ENCODE data around the gene APC2.

The APC2 gene

GRCh38 chr19:1482361-1483130, 32.6 kb downstream of the APC2 start:
- DNase-seq, result peak; percentile 15

DNA sequence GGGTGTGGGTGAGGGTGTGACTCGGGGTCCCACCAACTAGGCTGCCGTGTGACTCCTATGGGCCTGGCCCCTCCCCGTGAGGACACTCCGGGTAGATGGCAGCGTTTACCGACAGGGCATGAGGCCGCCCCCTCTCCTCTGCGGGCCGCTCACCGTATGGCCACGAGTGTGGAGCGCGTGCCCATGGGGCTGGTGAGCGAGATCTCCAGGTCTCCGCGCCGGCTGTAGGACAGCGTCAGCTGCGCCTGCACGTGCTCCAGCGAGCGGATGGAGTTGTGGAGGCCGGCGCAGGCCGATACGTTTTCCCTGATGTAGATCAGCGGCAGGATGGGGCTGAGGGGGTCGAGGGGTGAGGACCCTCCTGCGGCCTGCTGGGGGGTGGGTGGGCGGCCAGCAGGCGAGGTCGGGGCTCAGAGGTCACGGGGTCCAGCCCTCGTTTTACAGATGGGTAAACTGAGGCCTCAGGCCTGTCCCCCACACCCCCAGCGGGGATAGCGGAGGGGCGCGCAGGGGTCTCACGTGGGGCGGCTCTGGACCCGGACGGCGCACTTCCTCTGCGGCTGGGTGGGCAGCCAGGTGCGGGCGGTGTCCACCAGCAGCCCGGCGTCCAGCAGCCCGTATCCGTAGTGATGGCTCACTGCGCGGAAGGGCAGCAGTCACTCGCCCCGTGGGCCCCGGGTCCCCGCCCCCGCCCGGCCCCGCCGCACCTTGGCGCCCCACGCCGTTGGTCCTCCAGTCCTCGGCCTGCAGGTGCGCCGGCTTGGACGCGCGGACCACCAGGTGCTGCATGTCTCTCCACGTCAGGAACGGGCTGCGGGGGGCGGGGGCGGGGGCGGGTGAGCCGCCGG, 33.4 kb downstream of the APC2 start:
- no peak for DNase-seq

- no peak for DNase-seq
These were observed 34.1 kb downstream of the APC2 start for GRCh38 chr19:1483979-1484428.

DNA sequence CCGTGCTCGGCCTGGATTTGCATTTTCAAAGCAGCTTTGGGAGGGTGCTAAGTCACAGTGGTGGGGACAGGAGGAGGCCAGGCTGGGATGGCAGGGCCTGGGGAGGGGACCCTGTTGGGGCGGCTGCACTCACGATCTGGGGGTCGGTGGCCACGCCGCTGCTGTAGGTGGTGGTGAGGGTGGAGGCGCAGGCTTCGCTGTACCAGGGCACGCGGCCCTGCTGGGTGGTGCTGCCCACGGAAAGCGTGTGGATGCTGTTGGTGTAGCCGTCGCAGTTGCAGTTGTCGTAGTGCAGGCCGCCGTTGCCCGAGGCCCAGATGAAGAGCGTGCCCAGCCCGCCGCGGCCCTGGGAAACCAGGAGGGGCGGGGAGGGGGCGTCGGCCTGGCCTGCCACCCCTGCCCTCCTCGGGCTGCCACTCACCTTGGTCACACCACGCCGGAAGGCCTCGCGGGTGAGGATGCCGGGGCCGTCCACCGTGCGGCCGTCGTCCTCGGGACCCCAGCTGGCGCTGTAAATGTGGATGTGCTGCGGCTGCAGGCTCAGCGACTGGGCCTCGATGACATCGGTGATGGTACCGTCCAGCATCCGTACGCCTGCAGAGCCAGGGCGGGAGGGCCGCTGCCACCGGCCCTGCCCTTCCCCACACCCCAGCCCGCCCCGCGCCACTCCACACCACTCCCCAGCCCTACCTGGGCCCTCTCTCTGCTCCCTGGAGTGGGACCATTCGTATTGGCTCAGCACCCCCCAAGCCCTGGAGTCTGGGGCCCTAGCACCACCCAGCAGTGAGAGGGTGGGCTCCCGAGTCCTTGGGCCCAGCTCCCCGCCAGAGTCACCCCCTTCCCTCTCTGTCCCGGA, 37.0 kb downstream of the APC2 start:
- no peak for DNase-seq

GRCh38 chr19:1487576-1488281, 37.8 kb downstream of the APC2 start:
- DNase-seq, result no peak

DNA sequence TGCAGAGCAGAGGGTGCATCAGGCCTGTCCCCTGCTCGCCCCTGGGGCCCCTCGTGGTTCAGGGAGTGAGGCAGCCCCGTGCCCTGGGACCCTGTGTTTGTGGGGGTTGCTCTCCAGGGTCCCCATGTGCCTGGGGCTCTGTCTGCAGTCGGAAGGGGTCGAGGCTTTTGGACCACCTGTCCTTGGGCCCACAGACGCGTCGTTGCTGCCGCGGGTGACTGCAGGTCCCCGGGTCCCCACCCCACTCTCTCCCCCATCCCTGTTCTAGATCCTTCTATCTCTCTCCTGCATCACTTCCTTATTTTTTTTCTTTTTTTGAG, 38.3 kb downstream of the APC2 start:
- no peak for DNase-seq

- DNase-seq, result no peak
These were observed 39.8 kb downstream of the APC2 start for GRCh38 chr19:1489463-1490310.

DNA sequence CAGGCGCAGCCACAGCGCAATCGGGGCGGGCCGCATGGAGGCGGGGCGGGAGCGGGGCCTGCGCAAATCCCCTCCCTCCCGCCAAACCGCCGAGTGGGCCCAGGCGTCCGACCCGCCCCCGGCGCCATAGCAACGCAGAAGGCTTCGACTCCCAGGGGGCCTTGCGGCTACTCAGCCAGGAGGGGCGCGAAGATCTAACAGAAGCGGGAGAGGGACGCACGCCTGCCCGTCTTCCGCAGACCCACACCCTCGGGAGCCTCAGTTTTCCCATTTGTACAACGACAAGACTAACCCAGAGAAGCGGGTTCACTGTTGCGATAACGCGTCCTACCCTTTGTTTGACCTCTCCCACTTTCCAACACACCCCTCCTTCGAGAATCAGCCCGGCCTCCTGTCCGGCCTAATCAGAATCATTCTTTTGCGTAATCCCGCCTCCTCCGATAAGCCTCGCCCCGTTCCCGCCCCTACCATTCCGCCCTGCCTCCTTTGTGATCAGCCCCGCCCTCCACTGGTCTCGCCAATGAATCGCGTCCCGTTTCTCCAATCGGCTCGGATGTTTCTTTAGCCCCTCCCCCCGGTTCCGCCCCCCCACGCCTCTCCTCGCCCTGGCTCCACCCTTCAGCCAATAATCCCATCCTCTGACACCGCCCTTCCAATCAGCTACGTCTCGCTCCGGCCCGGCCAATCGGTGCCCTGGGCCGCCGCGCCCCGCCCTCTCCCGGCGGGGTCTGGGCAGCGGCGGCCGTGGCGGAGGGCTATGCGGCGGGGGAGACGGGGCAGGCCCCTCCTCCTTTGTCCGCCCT, 40.6 kb downstream of the APC2 start, which contains the start of gene PCSK4:
Gene PCSK4, minus strand, starts transcription at position 40 of the 803 bp plus-strand sequence. Its CDS starts 4 bp downstream, at position 36.
- peak; percentile 99 for DNase-seq

- no peak for DNase-seq
These were observed 41.4 kb downstream of the APC2 start, which contains the start of gene REEP6 for GRCh38 chr19:1491114-1491848. Gene REEP6, plus strand, starts transcription at chr19:1491181. Its CDS starts 89 bp downstream, at chr19:1491270.

DNA sequence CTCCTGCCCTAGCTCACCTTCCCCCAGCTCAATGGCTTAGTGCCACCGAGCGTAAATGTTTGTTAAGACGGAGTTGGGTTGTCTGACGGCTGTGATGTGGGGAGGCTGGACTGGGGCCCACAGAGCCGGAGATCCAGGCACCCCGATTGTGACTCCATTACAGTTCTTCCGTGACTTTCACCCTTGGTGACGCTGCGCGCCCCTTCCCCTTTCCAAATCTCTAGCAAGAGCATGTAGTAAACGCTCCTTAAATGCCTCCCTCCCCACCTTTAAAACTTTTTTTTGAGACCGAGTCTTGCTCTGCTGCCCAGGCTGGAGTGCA, 41.9 kb downstream of the APC2 start:
- peak; percentile 21 for DNase-seq

DNA sequence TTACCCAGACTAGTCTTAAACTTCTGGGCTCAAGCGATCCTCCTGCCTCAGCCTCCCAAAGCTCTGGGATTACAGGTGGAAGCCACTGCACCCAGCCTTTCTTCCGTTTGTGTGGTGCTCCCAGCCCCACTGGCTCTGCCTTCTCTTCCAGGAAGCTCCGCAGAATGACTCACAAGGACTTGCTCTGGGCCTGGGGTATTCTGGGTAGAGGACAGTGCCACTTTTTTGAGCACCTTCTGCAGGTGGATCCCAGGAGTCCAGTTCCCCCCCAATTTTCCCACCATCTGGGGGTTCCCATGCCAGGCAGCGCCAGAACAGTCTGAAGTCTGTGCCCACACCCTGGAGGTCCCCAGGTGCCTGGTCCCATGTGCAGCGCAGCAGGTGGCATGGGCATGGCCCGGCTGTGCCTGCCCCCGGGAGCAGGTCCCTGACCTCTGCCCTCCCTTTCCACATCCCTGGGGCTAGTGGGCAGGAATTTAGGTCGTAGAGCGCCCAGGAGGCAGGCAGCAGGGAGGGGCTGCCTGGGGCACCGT, 42.6 kb downstream of the APC2 start:
- DNase-seq, result no peak

GRCh38 chr19:1494115-1494815, 44.3 kb downstream of the APC2 start:
- no peak for DNase-seq

DNA sequence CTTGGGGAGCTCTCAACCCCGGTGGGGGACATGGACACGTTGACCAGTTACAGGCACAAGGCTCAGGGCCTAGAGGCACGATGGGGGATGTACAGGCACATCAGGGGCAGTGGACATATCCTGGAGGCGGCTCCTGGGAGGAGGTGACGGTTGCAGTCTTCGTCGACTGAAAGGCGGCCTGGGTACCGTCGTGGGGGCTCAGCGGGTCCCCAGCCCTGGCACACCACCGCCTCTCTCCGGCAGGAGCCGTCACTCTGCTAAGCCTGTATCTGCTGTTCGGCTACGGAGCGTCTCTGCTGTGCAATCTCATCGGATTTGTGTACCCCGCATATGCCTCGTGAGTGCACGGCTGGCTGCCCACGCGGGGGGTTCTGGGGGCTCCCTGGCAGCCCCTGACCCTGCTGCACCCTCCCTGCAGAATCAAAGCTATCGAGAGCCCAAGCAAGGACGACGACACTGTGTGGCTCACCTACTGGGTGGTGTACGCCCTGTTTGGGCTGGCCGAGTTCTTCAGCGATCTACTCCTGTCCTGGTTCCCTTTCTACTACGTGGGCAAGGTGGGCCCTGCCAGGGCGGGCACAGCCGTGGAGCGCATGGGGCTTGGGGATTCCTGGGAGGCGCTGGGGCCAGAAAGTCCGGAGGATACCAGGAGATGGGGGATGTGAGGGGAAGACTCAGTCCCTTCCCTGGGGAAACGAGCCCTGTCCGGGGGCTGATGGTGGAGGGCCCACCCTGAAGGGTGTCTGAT, 45.3 kb downstream of the APC2 start:
- no peak for DNase-seq

- DNase-seq, result no peak
These were observed 46.1 kb downstream of the APC2 start for GRCh38 chr19:1495799-1496713.

DNA sequence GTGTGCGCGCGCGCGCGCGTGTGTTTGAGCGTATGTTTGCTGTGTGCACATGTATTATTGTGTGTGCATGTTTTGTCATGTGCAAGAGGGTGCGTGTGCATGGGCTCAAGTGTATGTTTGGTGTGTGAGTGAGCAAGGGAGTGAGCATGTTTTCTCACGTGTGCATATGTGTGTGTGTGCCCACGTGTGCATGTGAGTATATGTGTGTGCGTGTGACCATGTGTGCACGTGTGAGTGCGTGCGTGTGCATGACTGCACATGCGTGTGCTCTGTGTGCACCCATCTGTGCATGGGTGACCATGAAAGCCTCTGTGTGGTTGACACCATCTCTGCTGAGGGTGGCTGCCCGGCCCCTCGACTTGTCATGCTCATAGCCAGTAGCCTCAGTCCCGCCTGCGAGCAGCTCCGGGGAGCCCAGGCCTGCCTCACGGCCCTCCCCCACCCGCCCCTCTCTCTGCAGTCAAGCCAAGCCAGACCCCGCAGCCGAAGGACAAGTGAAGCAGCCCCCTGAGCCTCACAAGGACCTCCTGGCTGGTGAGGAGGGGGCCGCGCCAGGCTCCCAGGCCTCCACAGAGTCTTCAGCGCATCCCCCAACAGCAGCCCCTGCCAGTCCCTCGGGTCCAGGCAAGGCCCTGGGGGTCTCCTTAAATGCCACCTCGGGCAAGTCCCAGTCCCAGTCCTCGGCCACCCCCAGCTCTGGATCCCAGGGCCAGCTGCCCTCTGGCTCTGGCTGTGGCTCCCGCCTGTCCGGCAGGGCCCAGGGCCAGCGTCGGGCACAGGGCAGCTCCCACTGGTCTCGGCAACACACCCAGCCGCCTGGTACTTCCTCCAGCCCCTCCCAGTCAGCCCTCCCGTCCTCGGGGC, 47.0 kb downstream of the APC2 start:
- DNase-seq, result no peak
